ENCODE data around the gene CCL7. TPM values are rescaled to one million over a fixed set of nuclear protein-coding genes. Genes with fewer than 3 reads are reported as not detected.
A peak's percentile ranks its signal among the peaks of the same experiment; 100 is the strongest.

Gene CCL7
- total RNA-seq, 1 donor from 2014 or later, result 2.6 TPM

DNA sequence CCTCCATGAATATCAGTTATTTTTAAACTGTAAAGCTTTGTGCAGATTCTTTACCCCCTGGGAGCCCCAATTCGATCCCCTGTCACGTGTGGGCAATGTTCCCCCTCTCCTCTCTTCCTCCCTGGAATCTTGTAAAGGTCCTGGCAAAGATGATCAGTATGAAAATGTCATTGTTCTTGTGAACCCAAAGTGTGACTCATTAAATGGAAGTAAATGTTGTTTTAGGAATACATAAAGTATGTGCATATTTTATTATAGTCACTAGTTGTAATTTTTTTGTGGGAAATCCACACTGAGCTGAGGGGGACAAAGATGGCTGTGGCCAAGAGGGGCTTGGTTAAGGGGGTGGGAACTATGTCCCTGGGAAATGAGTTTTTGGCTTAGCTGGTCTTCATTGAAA, 17.9 kb downstream of the CCL7 start:
- DNase-seq (ENCODE audit: low spot score), result no peak

DNA sequence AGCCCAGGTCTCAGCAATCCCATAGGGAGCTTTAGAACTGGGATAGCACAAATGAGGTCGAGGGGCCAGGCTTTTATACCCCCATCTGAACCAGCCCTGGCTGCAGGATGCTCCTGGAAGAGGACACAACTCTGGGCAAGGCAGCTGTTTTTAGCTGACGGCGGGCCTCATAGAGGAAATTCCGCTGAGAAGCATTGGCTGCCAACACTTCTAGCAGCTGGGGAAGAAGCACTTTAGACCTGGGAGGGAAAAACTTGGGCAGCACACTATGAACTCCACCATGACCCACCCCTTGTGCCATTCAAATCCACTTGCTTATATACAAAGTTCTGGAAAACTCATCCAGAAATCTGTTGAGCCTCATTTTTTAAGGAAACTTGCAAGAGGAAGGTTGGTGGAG, 20.6 kb downstream of the CCL7 start:
- DNase-seq (ENCODE audit: low spot score), result no peak

DNA sequence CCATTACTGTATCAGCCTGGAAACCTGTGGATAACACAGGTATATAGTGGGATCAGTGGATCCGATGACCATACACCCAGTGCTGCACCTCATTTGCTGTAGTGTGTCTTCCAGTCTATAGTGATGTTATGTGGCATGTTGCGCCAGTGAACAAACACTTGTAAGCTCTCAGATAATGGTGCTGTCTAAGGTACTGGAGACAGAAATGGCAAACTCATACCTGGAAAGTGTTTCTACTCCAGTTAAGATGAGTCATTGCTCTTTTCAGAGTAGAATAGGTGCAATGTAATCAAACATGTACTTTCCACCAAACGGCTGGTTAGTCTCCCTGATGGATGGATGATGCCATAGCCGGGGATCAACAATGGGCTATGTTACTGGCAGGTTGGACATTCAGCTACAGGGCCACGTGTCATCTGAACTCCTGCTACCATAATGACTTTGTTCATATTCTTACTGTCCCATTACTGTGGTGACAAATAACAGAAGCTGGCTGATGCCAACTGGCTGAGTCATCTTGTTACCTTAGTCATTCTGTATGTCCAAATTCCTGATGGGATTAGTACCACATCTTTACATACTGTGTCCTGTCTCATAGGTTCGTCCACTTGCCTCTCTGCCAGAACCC, 21.8 kb downstream of the CCL7 start:
- no peak for DNase-seq (ENCODE audit: low spot score)

DNA sequence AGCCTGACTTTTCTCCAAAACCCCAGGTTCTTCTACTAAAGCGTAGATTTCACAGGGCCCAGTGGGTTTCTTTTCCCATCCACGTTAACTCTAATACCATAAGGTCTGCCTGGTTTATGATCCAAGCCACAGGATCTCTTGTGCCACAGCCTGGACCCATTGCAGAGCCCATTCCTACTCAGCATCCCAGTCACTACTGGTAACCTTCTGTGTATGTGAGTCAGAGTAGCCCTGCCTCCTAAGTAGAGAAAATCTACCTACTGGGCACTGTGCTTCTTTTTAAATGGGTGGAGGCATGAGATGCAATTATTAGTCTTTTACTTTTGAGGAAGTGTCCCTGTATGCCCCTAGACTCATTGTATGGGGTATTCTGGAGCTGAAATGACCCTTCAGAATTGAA, 29.0 kb downstream of the CCL7 start:
- no peak for DNase-seq (ENCODE audit: low spot score)

DNA sequence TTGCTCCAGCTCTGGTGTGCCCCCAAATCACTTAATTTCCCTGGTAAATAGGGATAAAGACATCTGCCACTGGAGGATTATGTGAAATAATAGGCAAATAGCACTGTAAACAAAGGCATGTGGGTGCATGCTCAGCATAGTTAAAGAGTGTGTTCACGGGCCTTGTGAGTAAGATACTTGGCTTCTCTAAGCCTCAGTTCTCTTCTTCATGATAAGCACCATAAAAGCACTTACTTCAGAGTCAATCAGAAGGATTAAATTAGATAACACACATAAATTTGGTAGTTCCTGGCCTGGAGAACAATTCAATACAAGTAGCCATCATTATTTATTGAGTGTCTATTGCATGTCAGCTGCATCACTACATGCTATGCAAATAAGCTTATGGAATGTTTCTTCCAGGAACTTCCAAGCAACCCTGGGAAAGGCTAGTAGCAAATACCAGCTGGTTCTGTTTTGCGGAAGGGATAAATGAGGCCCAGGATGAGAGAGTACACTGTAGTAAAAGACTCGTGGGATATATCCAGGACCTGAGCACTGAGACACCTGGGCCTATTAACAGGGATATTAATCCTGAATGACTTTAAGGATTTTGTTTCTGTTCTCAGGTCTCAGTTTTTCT, 30.0 kb downstream of the CCL7 start:
- DNase-seq (ENCODE audit: low spot score), result peak; percentile 27

DNA sequence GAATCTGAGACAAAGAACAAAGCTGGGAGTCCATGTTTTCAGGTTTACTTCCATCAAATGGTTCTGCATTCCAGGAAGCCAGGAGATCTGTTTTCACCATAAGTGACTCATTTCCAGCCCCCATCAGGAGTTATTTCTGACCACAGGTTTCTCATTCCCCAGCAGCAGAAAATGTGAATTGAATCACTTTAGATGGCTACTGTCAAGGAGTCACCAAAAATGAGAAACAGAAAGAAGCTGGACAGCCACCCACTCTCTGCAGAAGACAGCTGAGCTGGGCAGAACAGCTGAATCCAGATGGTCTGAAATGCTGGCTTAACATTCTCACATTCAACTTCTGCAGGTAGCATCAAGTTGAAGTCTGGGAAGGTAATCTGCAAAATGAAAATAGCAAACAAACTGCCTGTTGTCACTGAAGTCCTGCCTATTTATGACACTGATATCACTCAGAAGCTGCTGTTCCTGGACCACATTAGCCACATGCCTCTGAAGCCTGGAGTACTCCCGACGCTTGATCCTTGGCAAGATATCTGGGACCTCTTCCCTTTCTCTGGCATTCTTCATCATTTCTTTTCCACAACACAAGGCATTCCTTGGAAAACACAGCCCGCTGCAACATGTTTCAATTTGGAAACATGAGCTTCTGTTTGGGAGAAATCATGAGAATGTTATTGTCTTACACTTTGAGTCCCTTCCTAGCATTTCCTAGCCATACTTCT, 30.8 kb downstream of the CCL7 start:
- DNase-seq (ENCODE audit: low spot score), result no peak

DNA sequence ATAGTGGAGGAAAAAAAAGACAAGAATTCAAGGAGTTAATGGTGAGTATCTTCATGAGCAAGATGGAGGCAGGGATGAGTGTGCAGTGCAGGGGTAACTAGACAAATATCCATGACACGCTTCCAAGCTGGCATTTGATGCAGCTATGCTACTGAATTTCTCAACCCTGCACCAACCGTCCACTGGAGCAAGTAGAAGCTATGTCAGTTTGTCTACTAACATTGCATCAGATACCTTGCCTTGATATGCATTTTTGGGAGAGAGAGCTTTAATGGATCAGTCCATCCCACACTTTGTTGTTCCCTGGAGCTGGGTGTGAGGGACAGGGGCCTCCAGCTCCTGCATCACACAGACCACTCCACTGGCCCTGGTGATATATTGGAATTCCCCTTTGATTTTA, 32.0 kb downstream of the CCL7 start:
- DNase-seq (ENCODE audit: low spot score), result no peak

DNA sequence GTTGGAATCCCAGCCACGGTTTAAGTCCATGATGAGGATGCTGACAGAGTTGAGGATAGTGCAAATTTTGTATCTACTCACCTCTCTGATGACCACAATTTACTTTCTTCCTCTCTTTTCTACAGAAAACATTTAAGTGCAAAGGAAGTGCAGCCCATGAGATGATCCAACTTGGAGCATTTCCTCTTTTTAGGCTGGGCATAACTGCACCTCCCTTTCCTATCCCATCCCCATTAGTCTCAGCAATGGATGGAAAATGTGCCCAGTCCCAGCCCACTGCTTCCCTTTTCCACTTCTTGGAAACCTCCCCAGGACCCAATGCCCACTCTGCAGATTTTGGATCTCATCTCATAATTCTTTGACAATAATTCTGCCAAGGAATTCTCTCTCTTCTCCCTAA, 32.6 kb downstream of the CCL7 start:
- no peak for DNase-seq (ENCODE audit: low spot score)

DNA sequence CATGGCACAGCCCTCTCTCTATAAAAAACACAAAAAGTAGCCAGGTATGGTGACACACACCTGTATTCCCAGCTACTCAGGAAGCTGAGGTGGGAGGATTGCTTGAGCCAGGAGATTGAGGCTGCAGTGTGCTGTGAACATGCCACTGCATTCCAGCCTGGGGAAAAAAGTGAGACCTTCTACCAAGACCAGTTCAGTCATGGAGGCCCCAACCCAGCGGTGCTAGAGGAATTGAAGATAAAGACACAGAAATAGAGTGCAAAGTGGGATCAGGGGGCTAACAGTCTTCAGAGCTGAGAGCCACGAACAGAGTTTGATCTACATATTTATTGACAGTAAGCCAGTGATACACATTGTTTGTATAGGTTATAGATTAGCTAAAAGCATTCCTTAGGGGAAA, 33.6 kb downstream of the CCL7 start:
- no peak for DNase-seq (ENCODE audit: low spot score)

DNA sequence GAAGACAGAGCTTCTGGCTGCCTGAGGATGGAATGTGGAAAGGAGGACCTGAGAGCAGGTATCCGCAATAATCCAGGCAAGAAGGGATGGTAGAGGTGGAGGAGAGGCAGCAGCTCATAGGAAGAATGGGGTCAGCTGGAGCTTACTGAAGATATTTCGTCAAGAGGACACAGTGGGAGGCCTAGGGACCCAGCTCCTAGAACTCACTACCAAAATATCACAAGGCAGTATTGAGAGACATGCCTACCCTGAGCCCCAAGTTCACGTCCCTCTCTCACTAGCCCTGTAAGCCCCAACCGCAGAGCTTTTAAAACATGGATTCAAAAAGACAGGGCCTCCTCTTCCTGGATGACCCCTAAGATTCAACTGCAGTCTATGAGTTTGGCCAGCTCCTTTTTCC, 35.0 kb downstream of the CCL7 start:
- DNase-seq (ENCODE audit: low spot score), result no peak

DNA sequence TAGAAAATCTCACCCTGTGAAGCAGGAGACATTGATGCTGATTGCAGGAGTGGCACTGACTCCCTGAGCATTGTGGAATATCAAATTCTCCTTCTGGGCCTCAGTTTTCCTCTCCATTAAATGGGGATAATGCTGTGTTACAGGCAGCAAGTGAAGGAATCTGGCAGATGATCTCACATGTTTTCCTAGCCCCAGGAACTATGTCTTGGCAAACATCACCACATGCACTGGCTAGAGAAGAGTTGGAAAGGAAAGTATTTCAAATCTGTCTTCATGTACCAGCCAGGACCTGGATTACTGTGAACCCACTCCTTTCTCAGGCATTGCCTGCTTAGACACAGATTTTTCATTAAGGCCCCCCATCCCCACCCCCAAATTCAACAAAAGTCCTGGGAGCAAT, 35.6 kb downstream of the CCL7 start:
- DNase-seq (ENCODE audit: low spot score), result no peak

DNA sequence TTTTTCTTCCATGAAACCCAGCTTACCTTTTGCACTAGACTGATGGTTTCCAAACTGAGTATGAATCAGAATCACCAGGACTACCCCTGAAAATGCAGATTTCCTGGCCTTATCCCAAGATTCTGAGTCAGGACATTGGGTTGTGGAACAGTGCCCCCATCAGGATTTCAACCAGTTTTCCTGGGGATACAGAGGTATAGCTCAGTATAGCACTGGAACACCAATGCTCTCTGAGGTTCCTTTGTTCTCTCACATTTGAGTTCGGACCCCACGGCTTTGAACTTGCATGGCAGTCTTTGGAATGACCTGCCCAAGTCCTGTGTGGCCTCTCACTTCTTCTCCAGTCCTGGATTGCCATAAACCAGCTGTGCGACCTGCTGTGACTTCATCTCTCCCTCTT, 36.4 kb downstream of the CCL7 start:
- DNase-seq (ENCODE audit: low spot score), result peak; percentile 42

DNA sequence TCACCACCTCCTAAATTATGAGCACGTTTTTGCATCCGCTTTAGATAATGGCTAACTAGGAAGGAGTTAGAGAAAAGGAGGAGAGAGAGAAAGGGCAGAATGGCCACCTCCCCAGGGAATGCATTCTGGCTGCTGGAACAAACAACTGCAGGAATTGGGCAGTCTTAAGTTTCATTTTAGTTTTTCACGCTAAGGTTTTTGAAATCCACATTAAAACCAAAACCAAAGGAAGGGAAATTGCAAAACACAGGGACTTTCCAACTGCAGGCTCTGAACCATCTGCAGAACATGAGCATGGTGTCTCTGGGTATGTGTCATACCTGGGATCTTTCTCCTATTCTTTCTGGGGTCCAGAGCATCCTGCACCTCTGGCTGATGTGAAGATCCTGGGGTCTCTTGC, 37.1 kb downstream of the CCL7 start:
- no peak for DNase-seq (ENCODE audit: low spot score)

DNA sequence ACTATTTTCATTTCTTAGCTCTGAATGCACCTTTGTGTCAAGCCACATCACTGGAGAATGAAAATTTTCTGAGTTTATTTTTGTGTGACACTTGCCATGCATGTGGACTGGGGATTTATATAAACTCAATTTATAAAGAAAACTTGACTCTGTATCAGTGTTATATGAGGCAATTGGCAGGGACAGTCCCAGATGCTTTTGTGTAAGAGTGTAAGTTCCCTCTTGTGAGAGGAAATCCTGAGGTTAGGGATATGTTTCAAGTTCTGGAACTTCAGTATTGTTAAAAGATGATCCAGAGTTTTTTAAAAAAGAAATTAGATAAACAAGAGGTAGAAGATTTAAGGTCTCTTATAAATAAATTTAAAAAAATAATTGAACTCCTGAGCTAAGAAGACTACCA, 38.4 kb downstream of the CCL7 start:
- DNase-seq (ENCODE audit: low spot score), result no peak

DNA sequence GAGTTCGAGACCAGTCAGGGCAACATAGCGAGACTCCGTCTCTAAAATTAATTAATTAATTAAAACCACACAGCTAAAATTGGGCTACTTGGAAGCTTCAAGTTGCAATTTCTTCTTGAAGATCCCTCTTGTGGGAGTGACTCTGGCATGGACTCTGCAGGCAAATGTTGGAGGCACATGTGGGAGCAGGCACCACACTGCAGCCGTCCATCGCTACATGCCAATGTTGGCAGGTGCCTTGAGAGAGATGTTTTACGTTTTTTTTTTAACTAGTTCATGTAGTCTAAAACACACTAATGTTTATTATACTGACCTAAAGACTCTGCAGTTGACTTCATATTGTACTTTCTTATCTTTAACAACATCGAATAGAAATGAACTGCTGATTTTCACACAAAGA, 41.3 kb downstream of the CCL7 start:
- no peak for DNase-seq (ENCODE audit: low spot score)

DNA sequence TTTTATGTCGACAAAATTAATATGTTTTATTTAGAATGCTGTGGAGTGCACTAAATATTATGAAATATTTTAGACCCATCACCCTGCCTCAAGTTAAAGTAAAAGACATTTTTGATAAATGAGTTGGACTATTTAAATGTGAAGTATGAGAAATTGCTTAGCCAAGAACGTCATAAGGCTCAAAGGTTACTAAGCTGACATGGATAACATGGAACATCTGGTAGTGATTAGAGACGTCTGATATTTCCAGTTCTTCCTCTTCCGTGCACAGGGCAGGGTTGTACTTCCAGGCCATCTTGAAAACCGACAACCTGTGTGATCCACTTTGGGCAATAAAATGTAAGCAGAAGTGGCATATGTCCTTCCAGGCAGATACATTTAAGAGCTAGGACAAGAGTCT, 42.1 kb downstream of the CCL7 start:
- peak; percentile 49 for DNase-seq (ENCODE audit: low spot score)

DNA sequence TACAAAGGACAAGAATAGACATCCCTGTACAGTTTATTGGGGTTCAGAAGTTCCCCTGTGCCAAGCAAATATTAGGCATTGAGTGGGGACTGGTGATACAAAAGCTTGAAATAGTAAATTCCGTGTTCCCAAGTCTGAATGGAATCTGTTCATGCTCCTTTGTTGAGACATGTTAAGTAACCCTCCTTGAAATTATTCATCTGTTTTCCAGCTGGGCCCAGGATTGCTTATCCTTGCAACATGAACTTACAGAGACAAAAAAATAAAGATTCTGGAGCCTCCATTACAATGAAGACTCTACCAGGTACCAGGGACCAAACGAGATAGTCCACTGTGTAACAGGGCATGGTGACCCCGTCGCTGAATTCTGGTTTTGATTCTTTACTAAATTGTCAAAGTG, 43.1 kb downstream of the CCL7 start:
- no peak for DNase-seq (ENCODE audit: low spot score)

DNA sequence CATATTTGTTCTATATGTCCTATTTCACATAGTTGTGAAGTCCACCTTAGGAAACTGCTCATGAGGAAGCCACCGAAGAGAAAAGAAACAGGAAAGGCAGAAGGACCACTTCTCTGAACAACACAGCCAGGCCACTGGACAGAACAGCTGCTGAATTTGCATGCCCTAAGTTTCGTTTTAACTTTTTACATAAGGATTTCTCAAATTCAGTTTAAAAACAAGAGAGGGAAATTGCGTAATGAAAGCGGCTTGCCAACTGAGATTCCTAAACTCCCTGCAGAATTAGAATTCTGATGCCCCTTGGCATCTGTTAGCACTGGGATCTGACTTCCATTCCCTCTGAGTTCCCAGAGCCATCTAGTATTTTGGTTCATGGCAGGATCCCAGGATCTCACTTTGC, 44.3 kb downstream of the CCL7 start:
- DNase-seq (ENCODE audit: low spot score), result peak; percentile 62

DNA sequence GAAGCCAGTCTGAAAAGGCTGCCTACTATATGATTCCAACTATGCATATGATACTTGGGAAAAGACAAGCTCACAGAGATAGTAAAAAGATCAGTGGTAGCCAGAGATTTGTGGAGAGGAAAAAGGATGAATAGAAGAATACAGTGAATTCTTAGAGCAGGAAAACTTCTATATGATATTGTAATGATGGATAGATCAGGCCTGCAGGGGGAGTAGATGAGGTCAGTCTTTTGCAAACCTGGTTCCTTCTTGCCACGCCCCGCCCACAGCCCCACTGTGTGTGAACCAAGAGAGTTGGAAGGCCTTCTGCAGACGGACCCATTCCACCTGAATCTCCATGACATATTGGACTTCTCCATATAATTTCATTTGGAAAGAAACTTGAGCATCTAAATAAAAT, 48.5 kb downstream of the CCL7 start:
- DNase-seq (ENCODE audit: low spot score), result no peak

DNA sequence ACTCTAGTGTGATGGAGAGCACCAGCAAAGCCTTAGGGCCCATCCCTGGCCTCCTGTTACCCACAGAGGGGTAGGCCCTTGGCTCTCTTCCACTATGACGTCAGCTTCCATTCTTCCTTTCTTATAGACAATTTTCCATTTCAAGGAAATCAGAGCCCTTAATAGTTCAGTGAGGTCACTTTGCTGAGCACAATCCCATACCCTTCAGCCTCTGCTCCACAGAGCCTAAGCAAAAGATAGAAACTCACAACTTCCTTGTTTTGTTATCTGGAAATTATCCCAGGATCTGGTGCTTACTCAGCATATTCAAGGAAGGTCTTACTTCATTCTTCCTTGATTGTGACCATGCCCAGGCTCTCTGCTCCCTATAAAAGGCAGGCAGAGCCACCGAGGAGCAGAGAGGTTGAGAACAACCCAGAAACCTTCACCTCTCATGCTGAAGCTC, 49.0 kb downstream of the CCL7 start, which contains the start of gene CCL8:
TSS of gene CCL8 (plus strand) at position 397 of the 445 bp plus-strand sequence. CDS start 67 bp downstream, outside the sequence.
- peak; percentile 21 for DNase-seq (ENCODE audit: low spot score)

Data from umbilical cord (tissue), 2 donors.